K562 (cell line): ENCODE data around the gene STX12. TPM values are rescaled to one million over a fixed set of nuclear protein-coding genes. Genes with fewer than 3 reads are reported as not detected.

Source experiments
- ARNT ChIP-seq, 2 experiments: fragments of 450-650 bp; IDR thresholded peaks; 2 replicates each; pipeline ENCODE4 v1.6.1; 2016; ENCODE audit warnings: mild to moderate bottlenecking in 1 of 2
- C11orf30 ChIP-seq: fragments of 450-650 bp; IDR thresholded peaks from 2 replicates; pipeline ENCODE4 v1.6.1; 2016; ENCODE audit warnings: low read depth, mild to moderate bottlenecking
- CREBBP ChIP-seq: IDR thresholded peaks from one replicate; pipeline ENCODE4 v1.6.1; 2012; ENCODE audit warnings: low read depth, mild to moderate bottlenecking, control low read depth, inconsistent platforms, low read length
- GABPB1 ChIP-seq: sonication (generic); formaldehyde crosslinking; IDR thresholded peaks from 2 replicates; pipeline ENCODE4 v1.8.0; 2022; ENCODE audit warnings: mild to moderate bottlenecking, missing genetic modification reagents
- GATAD2A ChIP-seq: fragments of 450-650 bp; IDR thresholded peaks from 2 replicates; pipeline ENCODE4 v1.6.1; 2017
- HNRNPL ChIP-seq: fragments of 200-400 bp; formaldehyde crosslinking; IDR thresholded peaks from 2 replicates; pipeline ENCODE4 v1.6.1; 2017; ENCODE audit warnings: low read depth, mild to moderate bottlenecking, low read length
- LEF1 ChIP-seq: fragments of 450-650 bp; IDR thresholded peaks from 2 replicates; pipeline ENCODE4 v1.6.1; 2016; ENCODE audit warnings: mild to moderate bottlenecking
- MNT ChIP-seq, 2 experiments: fragments of 450-650 bp; conservative IDR thresholded peaks; 2 replicates each; pipeline ENCODE4 v1.6.1; 2017; ENCODE audit warnings: mild to moderate bottlenecking in 2 of 2, moderate library complexity in 2 of 2
- MYNN ChIP-seq, 2 experiments: sonication (generic); formaldehyde crosslinking in 1 of 2; IDR thresholded peaks; 2 replicates each; pipeline versions ENCODE4 v1.5.0 to v1.6.1; 2016 to 2020; ENCODE audit warnings: antibody characterized with exemption in 1 of 2, missing genetic modification reagents in 1 of 2
- NCOA6 ChIP-seq: fragments of 450-650 bp; IDR thresholded peaks from 2 replicates; pipeline ENCODE4 v1.6.1; 2017; ENCODE audit warnings: mild to moderate bottlenecking
- NFXL1 ChIP-seq: fragments of 450-650 bp; formaldehyde crosslinking; IDR thresholded peaks from 2 replicates; pipeline ENCODE4 v1.4.0; 2021; ENCODE audit warnings: mild to moderate bottlenecking
- OTX1 ChIP-seq: fragments of 450-650 bp; formaldehyde crosslinking; IDR thresholded peaks from 2 replicates; pipeline ENCODE4 v1.4.0; 2022; ENCODE audit warnings: mild to moderate bottlenecking
- PML ChIP-seq: IDR thresholded peaks from 2 replicates; pipeline ENCODE4 v1.6.1; 2012; ENCODE audit warnings: low read length, inconsistent platforms
- POLR2AphosphoS5 ChIP-seq: IDR thresholded peaks from 2 replicates; pipeline ENCODE4 v1.6.1; 2011; ENCODE audit warnings: mild to moderate bottlenecking, low read depth, low read length, moderate library complexity; ENCODE audit not compliant: control insufficient read depth, insufficient read depth
- RBFOX2 ChIP-seq: fragments of 200-400 bp; formaldehyde crosslinking; IDR thresholded peaks from 2 replicates; pipeline ENCODE4 v1.6.1; 2017; ENCODE audit warnings: low read depth, mild to moderate bottlenecking, low read length, moderate library complexity
- RBM17 ChIP-seq: fragments of 200-400 bp; formaldehyde crosslinking; IDR thresholded peaks from 2 replicates; pipeline ENCODE4 v1.6.1; 2017; ENCODE audit warnings: low read depth, mild to moderate bottlenecking, low read length, borderline replicate concordance
- SIN3B ChIP-seq: fragments of 450-650 bp; IDR thresholded peaks from 2 replicates; pipeline ENCODE4 v1.6.1; 2017; ENCODE audit warnings: low read depth, mild to moderate bottlenecking, moderate library complexity
- SMARCA5 ChIP-seq: fragments of 450-650 bp; IDR thresholded peaks from 2 replicates; pipeline ENCODE4 v1.6.1; 2016
- SMARCC2 ChIP-seq: fragments of 450-650 bp; IDR thresholded peaks from 2 replicates; pipeline ENCODE4 v1.6.1; 2017; ENCODE audit warnings: antibody characterized with exemption, moderate library complexity, mild to moderate bottlenecking, low read depth
- STAG1 ChIP-seq: sonication (generic); formaldehyde crosslinking; IDR thresholded peaks from 2 replicates; pipeline ENCODE4 v1.5.0; 2020; ENCODE audit warnings: missing genetic modification reagents, borderline replicate concordance
- XRCC4 ChIP-seq: IDR thresholded peaks from one replicate; pipeline ENCODE4 v1.6.1; 2011; ENCODE audit not compliant: insufficient read depth, insufficient read length; ENCODE audit errors: extremely low read depth
- ZFP91 ChIP-seq: sonication (generic); formaldehyde crosslinking; IDR thresholded peaks from 2 replicates; pipeline ENCODE4 v1.8.0; 2022; ENCODE audit warnings: mild to moderate bottlenecking, missing genetic modification reagents
- ZNF124 ChIP-seq: sonication (generic); formaldehyde crosslinking; IDR thresholded peaks from 2 replicates; pipeline ENCODE4 v1.8.1; 2022; ENCODE audit warnings: missing genetic modification reagents
- ZNF143 ChIP-seq: sonication (generic); formaldehyde crosslinking; IDR thresholded peaks from 2 replicates; pipeline ENCODE4 v1.9.0; 2022; ENCODE audit warnings: mild to moderate bottlenecking, missing genetic modification reagents
- ZNF408 ChIP-seq: fragments of 250-450 bp; sonication (Bioruptor Pico); IDR thresholded peaks from 2 replicates; pipeline ENCODE4 v1.4.0; 2020; ENCODE audit warnings: low read depth, mild to moderate bottlenecking, moderate library complexity
- ZNF785 ChIP-seq: fragments of 250-450 bp; sonication (Bioruptor Pico); IDR thresholded peaks from 2 replicates; pipeline ENCODE4 v1.4.0; 2020; ENCODE audit warnings: mild to moderate bottlenecking
- polyA plus RNA-seq, 8 experiments: library from polyadenylated mRNA; depleted of rRNA in 4 of 8; stranded (reverse) in 5 of 8; unstranded in 3 of 8; fragments of >200 nt; fragmentation: Nextera tagmentation in 2 of 8; fragmentation: Illumina TruSeq in 1 of 8; extraction: Ambion mirVana in 2 of 8; extraction: Trizol in 1 of 8; gene quantifications; 2 replicates each; pipeline versions ENCODE4 v1.2.1 to v1.2.3, GENCODE V29; 2011 to 2014; ENCODE audit warnings: inconsistent platforms in 1 of 8, missing spikeins in 1 of 8
- total RNA-seq, 7 experiments: library from RNA; depleted of rRNA in 6 of 7; stranded (reverse); fragments of >200 nt in 6 of 7; fragmentation: Illumina TruSeq in 2 of 7; extraction: Trizol in 2 of 7; gene quantifications; 2 replicates each; pipeline versions ENCODE4 v1.2.1 to v1.2.3, GENCODE V29; 2011 to 2021; ENCODE audit warnings: low replicate concordance in 1 of 7

Gene STX12
- total and polyA plus RNA-seq, 9 of the 15 experiments (the other 6 are each of a cell fraction or from before 2014, with no cell fraction given) = 16.9 to 31.3 (median 25.7) TPM

- TF ChIP-seq C11orf30 = peak; percentile 21; the same call in 1 of the 2 replicates
- no peak for TF ChIP-seq ARNT (IDR thresholded peaks at IDR 0.05)
- TF ChIP-seq ZNF124 (CRISPR knock-in tag) = no peak
- TF ChIP-seq PML = peak; percentile 64; the same call in 1 of the 2 replicates
- TF ChIP-seq POLR2AphosphoS5 = peak; percentile 82
- TF ChIP-seq XRCC4 = no peak
- TF ChIP-seq GATAD2A = 0 out of 2 replicates have a peak, but pooled peaks have one; percentile 17
- TF ChIP-seq CREBBP = no peak
- TF ChIP-seq GABPB1 = peak; percentile 90
- TF ChIP-seq SMARCC2 = no peak; the same call in 1 of the 2 replicates
- peak; percentile 91 for TF ChIP-seq RBFOX2
- TF ChIP-seq SIN3B = peak; percentile 60
- TF ChIP-seq NCOA6 = no peak
- TF ChIP-seq ZNF785 = no peak
- TF ChIP-seq SMARCA5 = no peak
- TF ChIP-seq HNRNPL = no peak
- TF ChIP-seq LEF1 = no peak
- TF ChIP-seq OTX1 = no peak
- no peak for TF ChIP-seq ZNF143 (CRISPR knock-in tag)
- no peak for TF ChIP-seq MYNN (IDR thresholded peaks at IDR 0.05)
- no peak for TF ChIP-seq MYNN (CRISPR knock-in tag; IDR thresholded peaks at IDR 0.05)
- TF ChIP-seq NFXL1 (CRISPR knock-in tag) = no peak
- no peak for TF ChIP-seq ZNF408 (CRISPR knock-in tag)
- TF ChIP-seq MNT (conservative IDR thresholded peaks at IDR 0.05) = peak; percentile 83 to 86
- TF ChIP-seq STAG1 (CRISPR knock-in tag) = no peak
- no peak; the same call in 1 of the 2 replicates for TF ChIP-seq ZFP91 (CRISPR knock-in tag)
- no peak for TF ChIP-seq RBM17
Observed at GRCh38 chr1:27772932-27773825, at the start of gene STX12 (continued).
